Upper lobe of left lung (tissue), 4 donors: ENCODE results near the gene BTNL2.

Experiments used
- CTCF ChIP-seq, 6 experiments: fragments of 450-650 bp in 4 of 6; fragments of 200-600 bp in 2 of 6; sonication (generic) in 2 of 6; IDR thresholded peaks; one replicate each; pipeline ENCODE4 v1.5.1; 2016 to 2019; ENCODE audit warnings: antibody characterized with exemption in 6 of 6
- POLR2A ChIP-seq, 4 donors: fragments of 450-650 bp; IDR thresholded peaks; one replicate each; pipeline ENCODE4 v1.5.1; 2016 to 2017; ENCODE audit warnings: antibody characterized with exemption in 4 of 4, mild to moderate bottlenecking in 2 of 4
- POLR2AphosphoS5 ChIP-seq, 2 donors: sonication (generic); formaldehyde crosslinking; IDR thresholded peaks; one replicate each; pipeline ENCODE4 v1.5.1; 2017; ENCODE audit warnings: antibody characterized with exemption in 2 of 2

- no peak for TF ChIP-seq CTCF (IDR thresholded peaks at IDR 0.05)
- TF ChIP-seq POLR2A (IDR thresholded peaks at IDR 0.05): no peak
- no peak for TF ChIP-seq POLR2AphosphoS5 (IDR thresholded peaks at IDR 0.05)
Measured at GRCh38 chr6:32355018-32355417, 52.0 kb downstream of the BTNL2 start.
